Fibroblast of skin of scalp (primary cell): ENCODE results near the gene TMPRSS4.

Experiments
- DNase-seq: peaks from one replicate; pipeline ENCODE4 v3.0.0-alpha.2; 2013

The TMPRSS4 gene

GRCh38 chr11:118106789-118107335 lies 30.0 kb downstream of the TMPRSS4 start:
- DNase-seq = peak; percentile 29

- no peak for DNase-seq
These were observed 31.6 kb downstream of the TMPRSS4 start for GRCh38 chr11:118108513-118108912.

DNA sequence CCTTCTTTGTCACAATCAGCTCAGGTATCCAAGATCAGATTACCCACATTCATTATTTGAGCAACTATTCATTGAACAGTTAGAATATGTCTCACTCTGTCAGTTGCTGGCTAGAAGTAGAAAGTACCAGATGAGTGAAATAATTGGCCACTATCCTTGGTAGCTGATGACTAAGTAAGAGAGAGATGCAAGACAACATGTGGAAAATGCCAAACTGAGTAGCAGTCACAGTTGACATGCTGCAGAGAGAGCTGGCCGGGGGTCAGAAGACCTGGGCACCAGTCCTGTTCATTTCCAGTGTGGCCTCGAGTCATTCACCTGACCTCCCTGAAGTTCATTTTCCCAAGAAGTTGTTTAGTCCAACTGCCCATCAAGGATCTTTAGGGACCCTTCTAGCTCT lies 32.4 kb downstream of the TMPRSS4 start:
- peak; percentile 12 for DNase-seq

- no peak for DNase-seq
These were observed 34.3 kb downstream of the TMPRSS4 start for GRCh38 chr11:118111019-118111743.

DNA sequence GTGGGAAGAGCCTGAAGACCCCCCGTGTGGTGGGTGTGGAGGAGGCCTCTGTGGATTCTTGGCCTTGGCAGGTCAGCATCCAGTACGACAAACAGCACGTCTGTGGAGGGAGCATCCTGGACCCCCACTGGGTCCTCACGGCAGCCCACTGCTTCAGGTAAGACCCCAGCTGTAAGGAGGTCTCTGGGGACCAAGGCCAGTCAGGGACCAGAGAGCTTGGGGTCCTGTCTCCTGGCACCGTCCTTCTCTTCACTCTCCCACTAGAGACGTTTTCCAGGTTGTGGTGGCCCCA lies 34.8 kb downstream of the TMPRSS4 start:
- no peak for DNase-seq

- DNase-seq = no peak
These were observed 36.0 kb downstream of the TMPRSS4 start for GRCh38 chr11:118112711-118113430.

DNA sequence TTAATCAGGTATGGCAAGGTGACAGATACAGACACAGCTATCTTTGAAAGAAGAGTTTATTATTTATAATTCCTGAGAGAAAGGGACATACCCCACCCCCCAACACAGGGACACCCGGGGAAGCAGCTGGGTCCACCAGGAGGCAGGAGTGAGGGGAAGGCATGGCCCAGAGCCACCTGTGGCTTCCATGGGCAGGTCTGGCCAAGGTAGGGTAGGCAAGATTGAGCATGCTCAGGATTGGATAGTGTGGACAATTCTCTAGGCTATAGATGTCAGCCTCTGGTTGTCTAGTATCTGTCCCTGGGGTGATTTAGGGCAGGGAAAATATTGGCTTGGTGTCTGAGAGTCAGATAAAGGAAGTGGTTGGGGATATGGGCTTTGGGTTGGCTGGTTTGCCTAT lies 37.4 kb downstream of the TMPRSS4 start:
- no peak for DNase-seq

GRCh38 chr11:118115048-118115447 lies 38.2 kb downstream of the TMPRSS4 start:
- DNase-seq = no peak

DNA sequence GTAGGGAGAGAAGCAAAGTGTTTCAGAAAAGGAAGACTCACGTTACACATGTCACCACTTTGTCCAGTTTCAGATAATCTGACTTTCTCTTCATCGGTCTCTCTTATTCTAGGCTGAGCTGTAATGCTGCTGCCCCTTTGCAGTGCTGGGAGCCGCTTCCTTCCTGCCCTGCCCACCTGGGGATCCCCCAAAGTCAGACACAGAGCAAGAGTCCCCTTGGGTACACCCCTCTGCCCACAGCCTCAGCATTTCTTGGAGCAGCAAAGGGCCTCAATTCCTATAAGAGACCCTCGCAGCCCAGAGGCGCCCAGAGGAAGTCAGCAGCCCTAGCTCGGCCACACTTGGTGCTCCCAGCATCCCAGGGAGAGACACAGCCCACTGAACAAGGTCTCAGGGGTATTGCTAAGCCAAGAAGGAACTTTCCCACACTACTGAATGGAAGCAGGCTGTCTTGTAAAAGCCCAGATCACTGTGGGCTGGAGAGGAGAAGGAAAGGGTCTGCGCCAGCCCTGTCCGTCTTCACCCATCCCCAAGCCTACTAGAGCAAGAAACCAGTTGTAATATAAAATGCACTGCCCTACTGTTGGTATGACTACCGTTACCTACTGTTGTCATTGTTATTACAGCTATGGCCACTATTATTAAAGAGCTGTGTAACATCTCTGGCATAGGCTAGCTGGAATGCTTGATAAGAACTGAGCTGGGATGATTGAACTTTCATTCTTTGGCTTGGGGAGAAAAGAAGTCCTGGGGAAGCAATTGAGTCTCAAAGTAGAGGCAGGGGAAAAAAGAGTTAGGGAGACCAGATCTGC lies 41.1 kb downstream of the TMPRSS4 start:
- DNase-seq = no peak

GRCh38 chr11:118120793-118121192 lies 43.9 kb downstream of the TMPRSS4 start:
- no peak for DNase-seq

GRCh38 chr11:118124929-118125535 lies 48.2 kb downstream of the TMPRSS4 start:
- peak; percentile 17 for DNase-seq

DNA sequence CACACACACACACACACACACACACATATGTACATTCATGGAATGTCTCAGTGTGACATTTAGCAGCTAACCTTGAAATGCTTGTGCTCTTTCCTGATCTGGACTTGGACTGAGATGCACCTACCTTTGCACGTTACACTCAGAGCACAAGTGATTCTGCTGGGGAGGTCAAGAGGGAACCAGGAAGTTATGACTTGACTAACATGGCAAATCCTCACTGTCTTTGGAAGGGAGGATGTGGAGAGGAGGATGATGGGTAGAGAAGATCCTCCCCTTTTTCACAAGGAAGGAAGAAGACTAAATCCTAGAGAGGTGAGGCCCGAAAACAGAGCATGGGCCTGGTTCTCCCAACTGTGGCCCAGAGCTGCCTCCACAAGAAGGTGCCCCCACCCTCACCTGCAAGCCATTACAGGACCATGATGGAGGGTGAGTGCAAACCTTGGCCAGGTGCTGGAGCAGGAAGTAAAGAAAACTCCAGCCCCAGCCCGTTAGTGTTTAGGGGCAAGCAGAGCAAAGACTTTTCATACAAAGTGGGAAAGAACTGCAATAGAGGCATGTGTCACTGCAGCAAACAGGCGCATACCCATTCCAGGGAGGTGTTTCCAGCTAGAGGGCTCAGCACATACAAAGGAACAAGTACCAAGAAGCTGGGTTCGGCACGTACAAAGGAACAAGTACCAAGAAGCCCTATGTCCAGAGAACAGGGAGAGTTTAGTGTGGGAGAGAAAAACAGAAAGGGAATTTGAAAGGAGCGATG lies 49.4 kb downstream of the TMPRSS4 start:
- DNase-seq = no peak

- no peak for DNase-seq
These were observed 51.4 kb downstream of the TMPRSS4 start for GRCh38 chr11:118128310-118128709.

DNA sequence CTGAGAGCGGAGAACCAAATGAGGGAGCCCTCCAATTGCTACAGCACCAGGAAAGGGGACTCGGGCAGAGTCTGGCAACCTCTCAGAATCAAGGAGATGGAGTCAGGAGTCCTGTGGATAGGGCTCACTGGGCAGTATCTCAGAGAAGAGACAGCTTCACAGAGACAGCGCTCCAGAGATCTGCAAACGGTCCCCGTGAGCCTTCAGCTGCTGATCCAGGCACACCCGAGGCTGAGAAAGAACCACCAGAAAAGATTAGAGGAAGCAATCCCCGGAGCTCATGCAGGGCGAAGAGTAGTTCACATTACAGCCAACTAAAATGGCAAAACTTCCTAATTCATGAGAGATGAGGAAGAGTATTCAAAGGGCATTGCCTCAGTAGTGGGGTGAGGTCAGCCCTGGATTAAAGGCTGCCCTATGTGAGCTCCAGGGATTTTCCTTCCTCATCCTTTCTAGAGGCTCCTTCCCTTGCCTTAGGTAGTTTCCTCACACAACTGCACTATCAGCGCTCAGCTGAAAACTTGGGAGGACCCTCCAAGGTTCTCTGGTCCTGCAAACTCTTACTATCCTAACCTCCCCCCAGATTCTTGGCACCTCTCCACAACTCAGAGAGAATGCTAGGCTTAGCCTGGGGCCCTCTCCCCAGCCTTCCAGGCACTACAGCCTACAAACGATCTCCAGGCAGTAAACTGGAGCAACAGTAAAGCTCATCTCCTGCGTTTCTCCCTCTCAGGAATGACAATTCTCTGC lies 52.0 kb downstream of the TMPRSS4 start:
- DNase-seq = no peak

DNA sequence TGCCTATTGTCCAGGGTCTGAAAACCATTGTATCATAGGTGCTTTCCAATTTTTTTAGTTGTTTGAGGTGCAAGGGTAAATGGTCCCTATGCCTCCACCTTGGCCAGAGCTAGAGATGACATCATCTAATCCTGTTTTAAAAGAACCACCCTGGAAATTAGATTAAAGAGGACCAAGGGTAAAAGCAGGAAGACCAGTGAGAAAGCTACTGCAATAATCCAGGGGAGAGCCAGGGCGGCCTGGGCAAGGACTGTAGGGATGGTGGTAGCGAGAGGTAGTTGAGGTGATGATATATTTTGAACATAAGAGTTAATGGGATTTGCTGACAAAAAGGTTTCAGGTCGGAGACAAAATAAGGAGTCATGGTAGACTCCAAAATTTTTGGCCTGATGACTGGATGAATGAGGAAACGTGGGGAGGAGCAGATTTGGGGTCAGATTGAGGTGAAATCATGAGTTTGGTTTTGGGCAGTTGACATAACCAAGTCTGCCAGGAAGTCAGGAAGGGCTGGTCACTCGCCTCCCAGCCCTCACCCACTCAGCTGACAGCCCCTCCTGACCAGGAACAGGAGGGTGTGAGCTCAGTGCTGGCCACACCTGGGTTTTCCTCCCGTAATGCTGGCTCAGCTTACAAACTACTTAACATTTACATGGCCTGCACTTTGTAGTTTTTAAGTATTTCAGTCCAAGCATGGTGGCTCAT lies 52.7 kb downstream of the TMPRSS4 start:
- DNase-seq = no peak

DNA sequence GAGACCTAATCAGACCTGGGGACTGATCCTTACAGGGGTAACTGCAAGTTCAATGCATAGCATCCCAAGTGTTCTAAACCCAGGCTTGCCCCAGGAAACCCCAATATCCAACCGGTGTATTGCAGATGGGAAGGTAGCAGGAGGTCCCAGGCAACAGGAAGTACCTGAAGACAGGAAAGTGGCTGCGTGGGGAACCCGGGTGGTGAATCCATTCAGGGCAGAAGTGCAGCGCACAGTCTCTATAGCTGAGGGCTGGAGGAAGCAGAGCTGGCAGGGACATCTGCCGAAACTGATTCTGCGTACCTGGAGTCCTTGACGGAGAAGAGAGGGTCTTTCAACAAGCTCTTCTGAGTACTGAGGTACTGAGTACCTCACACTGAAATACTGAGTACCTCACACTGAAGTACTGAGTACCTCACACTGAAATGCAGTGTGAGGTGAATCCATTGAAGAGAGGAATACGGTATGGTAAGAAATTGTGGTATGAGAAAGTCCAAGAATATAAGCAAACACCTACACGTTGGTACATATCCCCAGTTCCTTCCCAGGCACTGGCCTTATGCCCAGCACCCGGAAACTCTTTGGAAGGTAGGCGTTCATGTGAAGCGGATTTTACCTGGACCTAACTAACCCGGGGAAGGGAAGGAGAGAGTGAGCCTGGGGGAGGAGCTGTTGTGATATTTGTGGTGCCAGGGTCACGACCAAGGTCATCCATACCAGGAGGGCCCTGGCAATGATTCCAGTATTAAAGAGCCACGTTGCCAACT lies 55.7 kb downstream of the TMPRSS4 start:
- no peak for DNase-seq

- DNase-seq = no peak
These were observed 56.9 kb downstream of the TMPRSS4 start for GRCh38 chr11:118133816-118134215.

DNA sequence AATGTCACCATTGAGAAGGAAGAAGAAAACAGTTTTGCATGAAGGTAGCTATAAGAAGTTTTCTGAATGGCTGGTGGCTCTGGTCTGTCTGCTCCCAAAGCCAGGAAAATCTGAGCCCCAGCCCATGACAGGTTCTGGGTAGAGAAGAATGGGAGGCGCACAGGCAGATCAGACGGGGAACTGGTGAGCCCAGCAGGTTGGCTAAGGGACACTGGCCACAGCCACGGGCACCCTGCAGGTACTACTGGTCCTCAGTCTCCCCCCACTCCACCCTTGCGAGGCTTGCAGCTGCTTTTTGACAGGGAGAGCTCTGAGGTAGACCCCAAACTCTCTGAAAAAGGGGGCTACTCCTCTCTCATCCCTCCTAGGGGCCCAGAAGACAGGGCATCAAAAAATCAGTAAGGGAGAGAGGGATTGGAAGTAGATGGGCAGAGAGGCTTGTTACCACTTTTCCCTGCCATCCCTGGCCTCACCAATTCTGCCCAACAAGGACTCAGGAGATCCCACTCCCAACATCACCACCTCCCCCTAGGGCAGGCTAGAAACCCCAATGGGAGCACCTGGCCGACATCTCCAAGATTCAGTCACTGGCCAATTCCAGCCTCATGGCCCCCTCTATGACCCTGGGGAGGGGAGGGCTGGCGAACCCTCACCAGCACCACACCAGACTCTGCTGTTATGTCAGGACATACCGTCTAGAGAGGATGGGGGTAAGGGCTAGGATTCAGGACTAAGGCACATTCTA lies 58.3 kb downstream of the TMPRSS4 start:
- DNase-seq = no peak

GRCh38 chr11:118135796-118136165 lies 58.9 kb downstream of the TMPRSS4 start:
- no peak for DNase-seq
